Keratinocyte (primary cell): ENCODE measurements around the gene DAPK1. TPM values are rescaled to one million over a fixed set of nuclear protein-coding genes. Genes with fewer than 3 reads are reported as not detected.

Experiments used
- DNase-seq: peaks from one replicate; pipeline ENCODE4 v3.0.0-alpha.2; 2011; ENCODE audit warnings: low read depth, missing footprints, low spot score
- FAIRE-seq: peaks from 2 replicates; lab custom pipeline; 2011; peaks lifted over from hg19 to GRCh38; lab: Jason Lieb, UNC
- H2AFZ ChIP-seq: 2 replicates; pipeline ENCODE4 v1.6.0; 2012; ENCODE audit warnings: low read length, control low read depth, inconsistent platforms; ENCODE audit not compliant: control insufficient read depth
- H3K27ac ChIP-seq: 2 replicates; pipeline ENCODE4 v1.5.1; 2011; ENCODE audit warnings: low read length; ENCODE audit not compliant: control insufficient read depth, insufficient read depth
- H3K27me3 ChIP-seq: 3 replicates; pipeline ENCODE4 v1.6.0; 2011; ENCODE audit warnings: low read length; ENCODE audit not compliant: control insufficient read depth, insufficient read depth; ENCODE audit errors: extremely low read depth
- H3K36me3 ChIP-seq, 2 experiments: 2 replicates in 1 of 2; 3 replicates in 1 of 2; pipeline ENCODE4 v1.5.1; 2011; ENCODE audit warnings: low read length in 2 of 2, mild to moderate bottlenecking in 1 of 2; ENCODE audit not compliant: control insufficient read depth in 2 of 2, insufficient read depth in 2 of 2; ENCODE audit errors: extremely low read depth in 1 of 2
- H3K4me1 ChIP-seq: 3 replicates; pipeline ENCODE4 v1.5.1; 2011; ENCODE audit warnings: low read length; ENCODE audit not compliant: control insufficient read depth, insufficient read depth; ENCODE audit errors: extremely low read depth
- H3K4me2 ChIP-seq: 3 replicates; pipeline ENCODE4 v1.6.0; 2011; ENCODE audit warnings: low read depth, low read length; ENCODE audit not compliant: control insufficient read depth, insufficient read depth; ENCODE audit errors: extremely low read depth
- H3K4me3 ChIP-seq, 3 experiments: fragments of 200-600 bp in 1 of 3; sonication (generic) in 1 of 3; 2 replicates in 2 of 3; 3 replicates in 1 of 3; pipeline ENCODE4 v1.5.1; 2011 to 2016; ENCODE audit warnings: low read length in 3 of 3, mild to moderate bottlenecking in 3 of 3, control low read depth in 2 of 3, inconsistent platforms in 1 of 3, low read depth in 1 of 3, mixed read lengths in 1 of 3, mixed run types in 1 of 3, moderate library complexity in 1 of 3; ENCODE audit not compliant: control insufficient read depth in 2 of 3, insufficient read depth in 2 of 3; ENCODE audit errors: extremely low read depth in 1 of 3
- H3K79me2 ChIP-seq: 2 replicates; pipeline ENCODE4 v1.6.0; 2012; ENCODE audit warnings: low read length; ENCODE audit not compliant: control insufficient read depth, insufficient read depth
- H3K9ac ChIP-seq: 3 replicates; pipeline ENCODE4 v1.6.0; 2011; ENCODE audit warnings: low read length; ENCODE audit not compliant: control insufficient read depth, insufficient read depth; ENCODE audit errors: extremely low read depth
- H3K9me1 ChIP-seq: 3 replicates; pipeline ENCODE4 v1.6.0; 2011; ENCODE audit warnings: low read length; ENCODE audit not compliant: control insufficient read depth, insufficient read depth; ENCODE audit errors: extremely low read depth
- H3K9me3 ChIP-seq: 2 replicates; pipeline ENCODE4 v1.5.1; 2012; ENCODE audit warnings: low read depth, low read length; ENCODE audit not compliant: control insufficient read depth
- H4K20me1 ChIP-seq: 3 replicates; pipeline ENCODE4 v1.6.0; 2011; ENCODE audit warnings: low read length; ENCODE audit not compliant: control insufficient read depth, insufficient read depth; ENCODE audit errors: extremely low read depth
- EZH2 ChIP-seq: IDR thresholded peaks from one replicate; pipeline ENCODE4 v1.6.1; 2012; ENCODE audit warnings: inconsistent platforms, mild to moderate bottlenecking, low read length, moderate library complexity
- dilution Hi-C: fragments of 300-500 bp; cut with MboI; formaldehyde crosslinking; loops from one replicate; pipeline ENCODE4 v1.7.0; 2020; ENCODE audit warnings: low sequenced_read_pairs; ENCODE audit not compliant: extremely low pct_ligation_motif_present
- polyA plus RNA-seq, 5 experiments: library from polyadenylated mRNA; depleted of rRNA in 3 of 5; stranded (reverse) in 3 of 5; stranded (forward) in 1 of 5; unstranded in 1 of 5; fragments of >200 nt; gene quantifications; 1 replicate in 1 of 5; 2 replicates in 3 of 5; 3 replicates in 1 of 5; pipeline versions ENCODE4 v1.2.1 to v1.2.3, GENCODE V29; 2011 to 2012; ENCODE audit warnings: missing spikeins in 2 of 5, low read depth in 1 of 5, low replicate concordance in 1 of 5
- TF ChIP-seq, protein P1 (sequence below), 3 experiments: IDR thresholded peaks in 1 of 3; conservative IDR thresholded peaks in 1 of 3; optimal IDR thresholded peaks in 1 of 3; 2 replicates in 2 of 3; 3 replicates in 1 of 3; pipeline versions ENCODE3 to v1.5.1; 2011; ENCODE audit warnings: low read length in 3 of 3, mild to moderate bottlenecking in 3 of 3, moderate library complexity in 2 of 3, control low read depth in 1 of 3, inconsistent platforms in 1 of 3; ENCODE audit not compliant: insufficient read depth in 2 of 3; ENCODE audit errors: extremely low read depth in 1 of 3

Gene DAPK1
- polyA plus RNA-seq, 1 donor (not counting 4 experiments of a cell fraction or from before 2014, with no cell fraction given): 2.8 TPM

DNA sequence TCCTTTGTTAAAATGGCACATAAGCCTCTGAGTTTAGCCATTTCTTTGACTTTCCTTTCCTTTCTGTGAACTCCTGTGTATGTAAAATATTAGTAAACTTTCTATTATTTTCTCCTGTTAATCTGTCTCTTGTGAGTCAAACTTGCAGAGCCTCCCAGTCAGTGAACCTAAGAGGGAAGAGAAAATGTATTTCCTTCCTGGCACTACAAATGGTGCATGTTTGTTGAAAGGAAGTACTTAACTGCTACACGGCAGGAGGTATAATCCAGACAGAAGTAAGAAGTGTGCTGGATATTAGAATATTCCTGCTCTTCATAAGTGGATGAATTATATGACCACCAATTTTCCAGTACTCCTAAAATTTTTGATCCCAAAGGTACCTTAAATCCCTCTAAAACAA, 251.2 kb downstream of the DAPK1 start:
- dilution Hi-C loops: no loop called here
- no peak for FAIRE-seq
- H3K27ac ChIP-seq: no peak overlapping the region

DNA sequence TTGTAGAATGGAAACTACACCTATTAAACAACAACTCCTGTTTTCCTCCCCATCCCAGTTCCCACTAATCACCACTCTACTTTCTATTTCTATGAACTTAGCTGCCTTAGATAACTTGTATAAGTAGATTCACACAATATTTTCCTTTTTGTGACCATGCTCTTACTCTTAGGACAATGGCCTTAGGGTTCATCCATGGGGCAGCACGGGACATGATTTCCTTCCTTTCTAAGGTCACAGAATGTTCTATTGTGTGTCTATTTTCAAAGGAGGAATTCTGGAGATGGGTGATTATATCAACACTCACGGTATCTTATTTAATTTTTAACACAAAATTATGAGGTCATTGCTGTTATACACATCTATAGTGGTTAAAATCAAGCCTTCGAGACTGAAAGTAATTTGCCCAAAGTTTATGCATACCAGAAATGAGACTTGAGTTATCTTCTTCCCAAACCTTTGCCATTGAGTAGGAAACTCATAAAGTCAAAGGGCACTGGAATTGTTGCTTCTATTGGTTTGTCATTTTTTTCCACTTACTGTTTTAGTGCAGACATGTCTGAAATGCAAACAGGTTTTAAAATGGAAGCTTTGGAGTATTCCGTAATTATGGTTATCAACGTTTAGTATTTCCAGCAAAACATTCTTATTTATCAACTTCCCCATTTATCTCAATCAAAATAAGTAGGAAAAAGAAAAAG, 251.8 kb downstream of the DAPK1 start:
- no peak overlapping the region for H3K4me3 ChIP-seq
- H3K27me3 ChIP-seq: no peaks in the 10 kb centered on the region
- H4K20me1 ChIP-seq: no peaks in the 10 kb centered on the region
- DNase-seq: no peak
- no peaks in the 10 kb centered on the region for H3K36me3 ChIP-seq
- no peaks in the 10 kb centered on the region for H3K79me2 ChIP-seq
- H2AFZ ChIP-seq: no peak overlapping the region
- dilution Hi-C loops: no loop called here
- H3K27ac ChIP-seq: no peak overlapping the region
- H3K9me3 ChIP-seq: peaks cover 3% of the 10 kb centered on the region
- H3K9me1 ChIP-seq: no peaks in the 10 kb centered on the region
- H3K9ac ChIP-seq: no peak overlapping the region
- H3K4me1 ChIP-seq: no peaks in the 10 kb centered on the region
- FAIRE-seq: no peak
- TF ChIP-seq, protein P1, sequence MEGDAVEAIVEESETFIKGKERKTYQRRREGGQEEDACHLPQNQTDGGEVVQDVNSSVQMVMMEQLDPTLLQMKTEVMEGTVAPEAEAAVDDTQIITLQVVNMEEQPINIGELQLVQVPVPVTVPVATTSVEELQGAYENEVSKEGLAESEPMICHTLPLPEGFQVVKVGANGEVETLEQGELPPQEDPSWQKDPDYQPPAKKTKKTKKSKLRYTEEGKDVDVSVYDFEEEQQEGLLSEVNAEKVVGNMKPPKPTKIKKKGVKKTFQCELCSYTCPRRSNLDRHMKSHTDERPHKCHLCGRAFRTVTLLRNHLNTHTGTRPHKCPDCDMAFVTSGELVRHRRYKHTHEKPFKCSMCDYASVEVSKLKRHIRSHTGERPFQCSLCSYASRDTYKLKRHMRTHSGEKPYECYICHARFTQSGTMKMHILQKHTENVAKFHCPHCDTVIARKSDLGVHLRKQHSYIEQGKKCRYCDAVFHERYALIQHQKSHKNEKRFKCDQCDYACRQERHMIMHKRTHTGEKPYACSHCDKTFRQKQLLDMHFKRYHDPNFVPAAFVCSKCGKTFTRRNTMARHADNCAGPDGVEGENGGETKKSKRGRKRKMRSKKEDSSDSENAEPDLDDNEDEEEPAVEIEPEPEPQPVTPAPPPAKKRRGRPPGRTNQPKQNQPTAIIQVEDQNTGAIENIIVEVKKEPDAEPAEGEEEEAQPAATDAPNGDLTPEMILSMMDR (optimal IDR thresholded peaks at IDR 0.05 in 1 of 3, IDR thresholded peaks at IDR 0.05 in 1 of 3, conservative IDR thresholded peaks at IDR 0.05 in 1 of 3; ENCODE audit: extremely low read depth in 1 of 3, insufficient read depth in 2 of 3, low read length in 3 of 3): no peak
- no peak for TF ChIP-seq EZH2
- H3K4me2 ChIP-seq: no peak overlapping the region

More for the DNA sequence above, 251.2 kb downstream of the DAPK1 start:
- no peaks in the 10 kb centered on the region for H3K27me3 ChIP-seq
- H2AFZ ChIP-seq: no peak overlapping the region
- no peak overlapping the region for H3K9ac ChIP-seq
- no peak overlapping the region for H3K4me2 ChIP-seq
- no peaks in the 10 kb centered on the region for H3K36me3 ChIP-seq
- H3K9me1 ChIP-seq: no peaks in the 10 kb centered on the region
- H3K4me3 ChIP-seq: no peak overlapping the region
- H3K4me1 ChIP-seq: no peaks in the 10 kb centered on the region
- peaks cover 3% of the 10 kb centered on the region for H3K9me3 ChIP-seq
- H4K20me1 ChIP-seq: no peaks in the 10 kb centered on the region
- no peak for TF ChIP-seq EZH2
- TF ChIP-seq, protein P1 (optimal IDR thresholded peaks at IDR 0.05 in 1 of 3, IDR thresholded peaks at IDR 0.05 in 1 of 3, conservative IDR thresholded peaks at IDR 0.05 in 1 of 3; ENCODE audit: extremely low read depth in 1 of 3, insufficient read depth in 2 of 3, low read length in 3 of 3): no peak
- no peaks in the 10 kb centered on the region for H3K79me2 ChIP-seq
- DNase-seq: no peak
